Neural cell (in vitro differentiated cells): ENCODE results near the gene ZNF292.

Experiments used
- EP300 ChIP-seq: fragments of 450-650 bp; conservative IDR thresholded peaks from 2 replicates; pipeline ENCODE4 v1.6.1; 2014; ENCODE audit warnings: antibody characterized with exemption, mild to moderate bottlenecking, moderate library complexity; ENCODE audit not compliant: poor library complexity, severe bottlenecking
- EZH2 ChIP-seq: fragments of 200-600, 300-800 bp; shearing (Covaris generic), sonication (generic); IDR thresholded peaks from 2 replicates; pipeline ENCODE4 v1.6.1; 2014; ENCODE audit warnings: antibody characterized with exemption, low read length, borderline replicate concordance, mild to moderate bottlenecking; ENCODE audit not compliant: insufficient read depth, poor library complexity, severe bottlenecking
- TAF1 ChIP-seq: IDR thresholded peaks from 2 replicates; pipeline ENCODE4 v1.6.1; 2012; ENCODE audit warnings: low read depth
- TF ChIP-seq, protein P1 (sequence below): fragments of 450-650 bp; IDR thresholded peaks from 2 replicates; pipeline ENCODE4 v1.5.1; 2014; ENCODE audit warnings: antibody characterized with exemption, mild to moderate bottlenecking, moderate library complexity; ENCODE audit not compliant: poor library complexity, severe bottlenecking

DNA sequence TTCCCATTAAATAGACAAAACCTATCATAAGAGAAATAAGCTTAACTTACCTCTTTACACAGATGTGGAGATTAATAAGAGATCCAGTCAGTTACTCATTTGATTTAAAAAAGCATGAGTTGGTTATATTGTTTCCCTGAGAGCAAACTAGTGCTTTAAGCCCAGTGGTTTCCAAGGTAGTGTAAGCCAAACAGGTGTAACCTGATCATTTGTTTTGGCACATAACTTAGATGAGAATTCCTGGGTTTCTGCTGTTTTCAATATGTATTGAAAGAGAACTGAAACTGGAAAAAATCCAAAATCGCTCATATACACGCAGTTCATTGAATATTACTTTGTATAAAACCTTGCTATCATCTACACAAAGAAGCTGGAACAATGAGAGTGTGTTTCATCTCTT is 136.5 kb downstream of the ZNF292 start:
- TF ChIP-seq, protein P1, sequence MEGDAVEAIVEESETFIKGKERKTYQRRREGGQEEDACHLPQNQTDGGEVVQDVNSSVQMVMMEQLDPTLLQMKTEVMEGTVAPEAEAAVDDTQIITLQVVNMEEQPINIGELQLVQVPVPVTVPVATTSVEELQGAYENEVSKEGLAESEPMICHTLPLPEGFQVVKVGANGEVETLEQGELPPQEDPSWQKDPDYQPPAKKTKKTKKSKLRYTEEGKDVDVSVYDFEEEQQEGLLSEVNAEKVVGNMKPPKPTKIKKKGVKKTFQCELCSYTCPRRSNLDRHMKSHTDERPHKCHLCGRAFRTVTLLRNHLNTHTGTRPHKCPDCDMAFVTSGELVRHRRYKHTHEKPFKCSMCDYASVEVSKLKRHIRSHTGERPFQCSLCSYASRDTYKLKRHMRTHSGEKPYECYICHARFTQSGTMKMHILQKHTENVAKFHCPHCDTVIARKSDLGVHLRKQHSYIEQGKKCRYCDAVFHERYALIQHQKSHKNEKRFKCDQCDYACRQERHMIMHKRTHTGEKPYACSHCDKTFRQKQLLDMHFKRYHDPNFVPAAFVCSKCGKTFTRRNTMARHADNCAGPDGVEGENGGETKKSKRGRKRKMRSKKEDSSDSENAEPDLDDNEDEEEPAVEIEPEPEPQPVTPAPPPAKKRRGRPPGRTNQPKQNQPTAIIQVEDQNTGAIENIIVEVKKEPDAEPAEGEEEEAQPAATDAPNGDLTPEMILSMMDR: no peak
- TF ChIP-seq TAF1 (no peak), EP300 (no peak), EZH2 (no peak)
